Effector memory CD8-positive, alpha-beta T cell (primary cell): ENCODE data around the gene TOP3A.

Source experiments
- ATAC-seq: fragments of 150-1000 bp; cut with Tn5 transposase; replicated peaks from 2 replicates; pipeline ENCODE4 v1.10.0; 2021; ENCODE audit warnings: mild to moderate bottlenecking, moderate library complexity
- DNase-seq, 3 experiments: peaks; one replicate each; pipeline ENCODE4 v3.0.0; 2021
- H3K27ac Mint-ChIP-seq, 2 donors: one replicate each; pipeline ENCODE4 v1.8.0; 2022; ENCODE audit warnings: mild to moderate bottlenecking in 2 of 2, mixed read lengths in 2 of 2, moderate library complexity in 2 of 2
- H3K27me3 Mint-ChIP-seq, 2 donors: one replicate each; pipeline ENCODE4 v1.8.0; 2022; ENCODE audit warnings: mixed read lengths in 2 of 2
- H3K36me3 Mint-ChIP-seq: one replicate; pipeline ENCODE4 v1.8.0; 2022; ENCODE audit warnings: mild to moderate bottlenecking, moderate library complexity, mixed read lengths; ENCODE audit not compliant: insufficient read depth
- H3K4me1 Mint-ChIP-seq, 2 donors: one replicate each; pipeline ENCODE4 v1.8.0; 2022; ENCODE audit warnings: low read depth in 2 of 2, mixed read lengths in 2 of 2
- H3K4me3 Mint-ChIP-seq, 2 donors: one replicate each; pipeline ENCODE4 v1.8.0; 2022; ENCODE audit warnings: mild to moderate bottlenecking in 2 of 2, mixed read lengths in 2 of 2, moderate library complexity in 2 of 2
- H3K9me3 Mint-ChIP-seq, 2 donors: one replicate each; pipeline ENCODE4 v1.8.0; 2022; ENCODE audit warnings: mixed read lengths in 2 of 2

The TOP3A gene

DNA sequence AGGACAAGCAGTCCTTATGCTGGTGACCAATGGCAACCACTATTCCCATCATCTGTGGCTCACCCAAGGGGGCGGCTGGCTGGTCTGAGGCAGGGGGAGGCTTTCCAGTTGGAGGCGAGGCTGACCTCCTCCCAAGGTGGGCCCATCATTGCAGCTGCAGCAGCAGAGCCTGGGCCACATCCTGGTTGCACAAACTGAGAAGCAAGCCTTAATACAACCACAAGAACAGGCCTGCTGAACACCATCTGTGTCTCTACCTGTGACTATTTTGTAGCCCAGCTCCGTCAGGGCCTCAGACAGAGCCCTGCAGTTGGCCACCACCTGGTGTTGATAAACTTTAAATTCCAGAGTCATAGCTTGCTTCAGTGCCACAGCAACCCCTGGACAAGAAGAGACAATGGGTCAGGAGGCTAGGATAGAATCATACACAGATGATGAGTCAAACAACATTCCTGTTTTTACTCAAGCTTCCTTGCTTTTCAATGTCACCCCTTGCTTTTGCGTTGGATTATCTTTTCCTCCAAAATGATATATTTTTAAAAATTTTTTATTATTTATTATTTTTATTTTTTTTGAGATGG, 18.2 kb upstream of the TOP3A start:
- Mint-ChIP-seq H3K4me3 (no peak overlapping the region), H3K27me3 (no peaks in the 10 kb centered on the region), H3K9me3 (no peaks in the 10 kb centered on the region), H3K4me1 (peaks cover 9 to 15% of the 10 kb centered on the region in 2 donors), H3K36me3 (peaks cover 19% of the 10 kb centered on the region), H3K27ac (peak overlapping the region in 1 of 2 donors; percentile 89)
- DNase-seq (no peak), ATAC-seq (no peak)

DNA sequence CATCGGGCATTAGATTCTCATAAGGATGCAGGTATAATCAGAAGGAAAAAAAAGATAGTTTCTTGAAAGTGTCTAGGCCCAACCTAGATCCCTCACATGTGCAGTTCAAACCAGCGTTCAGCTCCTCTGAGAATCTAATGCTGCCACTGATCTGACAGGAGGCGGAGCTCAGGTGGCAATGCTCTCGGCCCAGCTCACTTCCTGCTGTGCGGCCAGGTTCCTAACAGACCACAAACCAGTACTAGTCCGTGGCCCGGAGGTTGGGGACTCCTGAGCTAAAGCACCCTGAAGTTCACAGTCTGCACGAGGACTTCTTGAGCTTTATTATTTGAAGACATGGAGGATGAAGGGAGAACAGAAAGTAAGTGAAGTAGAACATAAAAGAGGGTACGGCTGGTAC, 17.1 kb upstream of the TOP3A start:
- Mint-ChIP-seq H3K27ac (peak overlapping the region; percentile 55 to 89), H3K4me3 (peak overlapping the region; percentile 7 to 59), H3K27me3 (no peaks in the 10 kb centered on the region), H3K9me3 (no peaks in the 10 kb centered on the region), H3K36me3 (peaks cover 25% of the 10 kb centered on the region), H3K4me1 (peaks cover 9 to 15% of the 10 kb centered on the region in 2 donors)
- DNase-seq, result peak in 1 of 3 experiments; percentile 26
- peak; percentile 91 for ATAC-seq

DNA sequence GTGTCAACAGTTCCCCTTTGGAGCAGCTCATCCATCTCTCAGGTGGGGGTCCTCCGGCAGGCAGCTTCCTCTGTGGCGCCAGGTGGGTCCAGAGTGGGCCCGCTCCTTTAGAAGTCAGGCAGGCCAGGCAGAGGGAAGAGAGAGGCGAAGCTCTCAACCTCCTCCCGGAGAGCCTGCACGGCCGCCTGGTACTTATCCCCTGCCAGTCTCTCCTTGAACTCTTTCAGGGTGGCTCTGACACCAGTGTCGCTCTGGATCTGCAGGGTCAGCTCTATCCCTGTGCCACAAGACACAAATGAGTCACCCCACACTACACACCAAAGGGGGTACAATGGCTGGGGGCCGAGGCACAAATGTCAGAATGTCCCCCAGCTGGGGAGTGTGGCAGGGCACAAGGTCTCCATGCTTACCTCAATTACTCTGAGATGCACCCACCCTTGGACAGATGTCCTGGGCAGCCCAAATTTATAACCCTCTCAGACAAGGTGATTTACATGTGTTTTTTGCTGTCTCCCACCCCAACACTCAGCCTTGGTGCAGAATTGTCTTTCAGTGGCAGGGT, 13.9 kb upstream of the TOP3A start:
- peaks cover 42% of the 10 kb centered on the region for H3K36me3 Mint-ChIP-seq
- peaks cover 13 to 20% of the 10 kb centered on the region in 2 donors for H3K4me1 Mint-ChIP-seq
- no peak overlapping the region for H3K27ac Mint-ChIP-seq

DNA sequence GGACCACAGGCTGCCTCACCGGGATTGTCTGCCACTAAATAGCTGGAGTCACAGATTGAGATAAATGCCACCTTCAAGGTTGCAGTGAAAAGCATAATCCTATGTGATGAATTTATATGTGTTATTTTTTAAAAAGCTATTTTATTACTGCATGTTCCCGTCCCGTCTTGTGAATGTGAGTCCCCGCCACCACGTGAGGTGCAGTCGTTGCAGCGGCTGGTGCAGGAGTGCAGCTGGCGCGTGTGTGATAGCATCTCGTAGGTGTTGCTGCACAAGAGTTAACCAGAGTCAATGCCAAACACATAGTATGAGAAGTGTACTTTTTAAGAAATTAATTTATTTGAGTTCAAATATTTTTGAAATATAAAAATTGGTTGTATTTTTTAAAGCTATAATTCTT, 12.8 kb upstream of the TOP3A start:
- peaks cover 50% of the 10 kb centered on the region for H3K36me3 Mint-ChIP-seq
- H3K27ac Mint-ChIP-seq, result no peak overlapping the region
- no peaks in the 10 kb centered on the region for H3K9me3 Mint-ChIP-seq
- DNase-seq (no peak), ATAC-seq (no peak)
- no peak overlapping the region for H3K4me3 Mint-ChIP-seq
- H3K4me1 Mint-ChIP-seq, result peaks cover 16 to 21% of the 10 kb centered on the region in 2 donors
- no peaks in the 10 kb centered on the region for H3K27me3 Mint-ChIP-seq

More for the DNA sequence above, 13.9 kb upstream of the TOP3A start:
- H3K9me3 Mint-ChIP-seq, result no peaks in the 10 kb centered on the region
- ATAC-seq (no peak), DNase-seq (no peak)
- H3K27me3 Mint-ChIP-seq, result no peaks in the 10 kb centered on the region
- no peak overlapping the region for H3K4me3 Mint-ChIP-seq

DNA sequence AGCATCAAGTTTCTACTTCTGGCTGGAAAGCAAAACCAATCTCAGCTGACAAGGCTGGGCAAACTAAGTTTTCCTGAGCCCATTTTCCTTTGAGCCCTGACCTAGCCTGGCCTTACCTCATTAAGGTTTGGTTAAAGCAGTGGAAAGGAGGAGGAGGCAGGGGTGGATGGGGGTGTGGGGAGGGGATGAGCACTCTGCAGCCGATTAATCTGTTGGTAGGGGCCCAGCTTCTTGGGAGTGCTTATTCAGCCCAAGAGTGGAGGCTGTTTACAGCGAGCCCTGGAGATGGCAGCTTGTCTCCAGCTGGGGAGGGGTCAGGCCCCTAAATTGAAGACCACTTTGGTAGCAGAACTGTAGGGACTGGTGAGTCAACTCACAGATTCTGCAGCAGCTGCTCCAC, 12.3 kb upstream of the TOP3A start:
- peaks cover 50% of the 10 kb centered on the region for H3K36me3 Mint-ChIP-seq
- H3K4me1 Mint-ChIP-seq, result peaks cover 13 to 17% of the 10 kb centered on the region in 2 donors
- ATAC-seq (no peak), DNase-seq (no peak)
- no peaks in the 10 kb centered on the region for H3K27me3 Mint-ChIP-seq
- no peak overlapping the region for H3K4me3 Mint-ChIP-seq
- H3K9me3 Mint-ChIP-seq, result no peaks in the 10 kb centered on the region
- no peak overlapping the region for H3K27ac Mint-ChIP-seq

DNA sequence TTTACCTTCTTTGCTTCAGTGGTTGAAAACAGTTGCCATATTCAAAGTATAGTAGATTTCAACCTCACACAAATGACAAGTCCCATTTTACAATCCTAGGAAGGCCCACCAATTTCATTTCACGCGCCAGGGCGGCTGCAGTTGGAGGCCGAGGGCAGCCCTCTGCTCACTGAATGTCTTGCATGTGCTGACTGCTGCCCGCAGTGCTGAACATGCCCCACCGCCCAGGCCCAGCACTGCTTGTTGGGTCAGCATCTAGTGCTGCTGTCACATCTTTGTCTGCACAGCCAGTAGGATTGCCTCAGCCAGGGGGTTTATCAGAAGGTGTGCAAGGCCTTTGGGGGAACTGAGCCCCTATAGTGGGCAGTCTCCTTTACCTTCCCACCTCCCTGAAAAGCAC, 11.8 kb upstream of the TOP3A start:
- ATAC-seq (no peak), DNase-seq (no peak)
- Mint-ChIP-seq H3K27ac (peak overlapping the region in 1 of 2 donors; percentile 31), H3K27me3 (no peaks in the 10 kb centered on the region), H3K4me1 (peaks cover 10 to 12% of the 10 kb centered on the region in 2 donors), H3K4me3 (no peak overlapping the region), H3K9me3 (no peaks in the 10 kb centered on the region), H3K36me3 (peaks cover 50% of the 10 kb centered on the region)

DNA sequence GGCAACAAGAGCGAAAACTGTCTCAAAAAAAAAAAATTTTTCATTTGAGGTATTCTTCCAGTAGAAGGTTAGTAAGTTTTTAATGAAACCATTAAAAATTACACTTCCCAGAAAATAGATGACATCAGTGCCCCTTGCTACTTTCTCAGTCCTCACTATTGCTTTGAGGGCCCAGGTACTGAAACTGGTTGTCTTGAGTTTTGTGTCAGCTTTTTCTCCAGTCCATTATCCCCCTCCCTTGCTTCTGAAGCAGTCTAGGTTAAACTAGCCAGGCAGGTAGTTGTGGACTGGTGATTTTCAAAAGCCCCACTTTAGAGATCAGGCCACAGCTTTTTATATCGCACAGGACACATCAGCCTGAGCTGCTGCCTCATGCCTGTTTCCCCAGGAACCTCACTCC, 11.2 kb upstream of the TOP3A start:
- no peak for ATAC-seq
- no peak overlapping the region for H3K4me3 Mint-ChIP-seq
- H3K27ac Mint-ChIP-seq, result peak overlapping the region in 1 of 2 donors; percentile 31

DNA sequence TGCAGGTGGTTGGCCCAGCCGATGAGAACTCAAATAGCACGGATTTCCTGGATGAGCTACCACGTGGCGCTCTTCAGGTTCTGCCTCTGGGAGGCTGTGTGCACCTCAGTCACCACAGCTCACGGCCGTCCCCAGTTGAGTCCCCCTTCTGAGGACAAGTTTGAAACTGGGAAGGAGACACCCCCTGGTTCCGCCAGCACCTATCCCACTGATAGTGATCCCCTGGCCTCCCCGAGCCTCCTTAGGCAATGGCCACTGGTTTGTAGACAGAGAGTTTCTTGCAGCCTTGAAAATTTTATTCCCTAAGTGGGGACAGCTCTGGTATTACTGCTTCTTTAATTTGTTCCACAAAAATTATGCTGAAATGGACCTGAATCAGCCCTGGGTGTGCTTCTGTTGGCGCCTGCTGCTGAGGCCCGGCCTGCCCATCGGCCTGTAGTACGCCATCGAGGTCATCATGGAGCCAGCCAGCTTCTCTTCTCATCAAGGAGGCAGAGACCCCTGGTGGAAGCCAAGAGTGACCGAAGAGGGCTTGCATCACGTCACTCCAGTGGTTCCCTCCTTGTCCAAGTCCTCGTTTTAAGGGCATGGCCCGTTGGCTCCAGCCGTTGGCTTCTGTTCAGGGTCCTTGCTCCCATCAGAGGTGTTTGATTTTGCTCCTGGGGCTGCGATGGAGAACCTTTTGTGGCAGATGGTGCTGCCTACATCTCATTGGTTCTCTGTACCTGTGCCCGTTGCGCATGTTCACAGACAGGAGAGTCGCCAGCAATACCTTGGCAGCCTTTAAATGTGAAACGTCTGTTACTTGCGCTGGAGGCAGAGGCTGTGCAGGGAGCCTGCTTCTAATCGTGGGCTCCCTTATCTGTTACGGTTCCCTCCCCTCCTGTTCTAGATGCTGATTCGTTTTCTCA, 9.6 kb upstream of the TOP3A start:
- Mint-ChIP-seq H3K9me3 (no peaks in the 10 kb centered on the region), H3K4me3 (no peak overlapping the region), H3K4me1 (peaks cover 24 to 28% of the 10 kb centered on the region in 2 donors), H3K27ac (peak overlapping the region in 1 of 2 donors; percentile 41), H3K27me3 (no peaks in the 10 kb centered on the region), H3K36me3 (peaks cover 45% of the 10 kb centered on the region)
- no peak for DNase-seq
- no peak for ATAC-seq

More for the DNA sequence above, 11.2 kb upstream of the TOP3A start:
- H3K9me3 Mint-ChIP-seq, result no peaks in the 10 kb centered on the region
- no peaks in the 10 kb centered on the region for H3K27me3 Mint-ChIP-seq
- DNase-seq, result no peak
- peaks cover 10 to 11% of the 10 kb centered on the region in 2 donors for H3K4me1 Mint-ChIP-seq
- peaks cover 50% of the 10 kb centered on the region for H3K36me3 Mint-ChIP-seq

DNA sequence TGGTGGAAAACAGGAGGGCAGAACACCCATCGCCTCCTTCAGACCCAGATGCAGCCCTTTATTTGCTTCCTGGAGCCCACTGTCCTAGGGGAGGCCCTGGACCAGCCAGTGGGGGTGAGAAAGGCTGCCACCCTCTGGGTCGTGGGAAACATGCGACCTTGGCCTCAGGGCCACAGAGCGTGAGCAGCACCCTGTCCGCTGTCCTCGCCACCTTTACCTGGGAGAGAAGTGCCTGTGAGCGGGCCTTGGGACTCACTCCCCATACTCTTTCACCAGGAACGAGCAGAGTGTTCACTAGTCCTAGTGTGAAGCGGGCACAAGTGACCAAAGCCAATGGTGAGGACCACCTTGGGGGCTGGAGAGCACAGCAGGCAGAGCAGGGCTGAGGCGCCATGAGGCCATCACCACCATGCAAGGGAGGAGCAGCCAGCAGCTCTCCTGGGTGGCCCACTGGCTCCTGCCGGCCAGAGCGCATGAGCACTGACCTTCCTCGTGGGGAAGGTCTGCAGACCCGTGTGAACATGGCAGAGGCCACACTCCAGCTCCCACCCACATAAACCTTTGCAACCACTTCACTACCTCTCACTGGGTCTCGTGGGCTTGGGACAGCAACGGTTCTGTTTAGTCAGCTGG, 8.8 kb upstream of the TOP3A start:
- peaks cover 39% of the 10 kb centered on the region for H3K36me3 Mint-ChIP-seq
- H3K27ac Mint-ChIP-seq, result peak overlapping the region; percentile 10 to 17
- H3K4me1 Mint-ChIP-seq, result peaks cover 30 to 33% of the 10 kb centered on the region in 2 donors
- H3K4me3 Mint-ChIP-seq, result no peak overlapping the region
- H3K27me3 Mint-ChIP-seq, result no peaks in the 10 kb centered on the region
- no peaks in the 10 kb centered on the region for H3K9me3 Mint-ChIP-seq
- ATAC-seq (no peak), DNase-seq (no peak)

DNA sequence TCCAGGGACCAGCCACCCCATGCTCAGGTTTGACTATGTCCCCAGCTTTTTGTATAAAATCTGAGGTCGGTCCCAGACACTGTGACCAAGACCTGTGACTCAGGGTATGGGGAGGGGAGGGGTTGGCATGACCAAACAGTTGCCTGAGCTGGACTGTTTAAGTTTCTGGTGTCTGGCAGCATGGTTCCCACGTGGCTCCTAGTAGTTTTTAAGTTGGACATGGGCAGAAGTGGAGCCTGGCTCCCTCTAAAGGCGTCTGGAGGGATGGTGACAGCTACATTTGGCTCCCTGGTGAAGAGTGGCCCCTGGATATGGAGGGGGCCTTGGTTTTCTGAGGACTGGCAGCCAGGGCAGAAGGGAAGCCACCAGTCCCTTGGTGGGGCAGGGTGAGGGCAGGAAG, 8.2 kb upstream of the TOP3A start:
- no peak for DNase-seq
- peak overlapping the region in 1 of 2 donors; percentile 10 for H3K27ac Mint-ChIP-seq
- H3K27me3 Mint-ChIP-seq, result no peaks in the 10 kb centered on the region
- H3K9me3 Mint-ChIP-seq, result no peaks in the 10 kb centered on the region
- H3K4me1 Mint-ChIP-seq, result peaks cover 34 to 37% of the 10 kb centered on the region in 2 donors
- H3K4me3 Mint-ChIP-seq, result no peak overlapping the region
- ATAC-seq, result no peak
- peaks cover 44% of the 10 kb centered on the region for H3K36me3 Mint-ChIP-seq

DNA sequence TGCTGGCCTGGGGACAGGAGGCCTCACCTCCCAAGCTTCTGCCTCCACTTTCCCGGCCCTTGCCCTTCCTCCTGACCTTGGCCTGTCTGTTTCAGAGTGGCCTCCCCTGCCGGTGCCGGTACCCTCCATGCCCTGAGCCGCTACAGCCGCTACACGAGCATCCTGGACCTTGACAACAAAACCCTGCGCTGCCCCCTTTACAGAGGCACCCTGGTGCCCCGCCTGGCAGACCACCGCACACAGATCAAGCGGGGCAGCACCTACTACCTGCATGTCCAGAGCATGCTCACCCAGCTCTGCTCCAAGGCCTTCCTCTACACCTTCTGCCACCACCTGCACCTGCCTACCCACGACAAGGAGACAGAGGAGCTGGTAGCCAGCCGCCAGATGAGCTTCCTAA, 7.7 kb upstream of the TOP3A start:
- no peak for ATAC-seq
- Mint-ChIP-seq H3K9me3 (no peaks in the 10 kb centered on the region), H3K36me3 (peaks cover 45% of the 10 kb centered on the region), H3K27ac (peak overlapping the region in 1 of 2 donors; percentile 17), H3K27me3 (no peaks in the 10 kb centered on the region), H3K4me3 (no peak overlapping the region), H3K4me1 (peaks cover 38 to 39% of the 10 kb centered on the region in 2 donors)
- DNase-seq, result no peak

DNA sequence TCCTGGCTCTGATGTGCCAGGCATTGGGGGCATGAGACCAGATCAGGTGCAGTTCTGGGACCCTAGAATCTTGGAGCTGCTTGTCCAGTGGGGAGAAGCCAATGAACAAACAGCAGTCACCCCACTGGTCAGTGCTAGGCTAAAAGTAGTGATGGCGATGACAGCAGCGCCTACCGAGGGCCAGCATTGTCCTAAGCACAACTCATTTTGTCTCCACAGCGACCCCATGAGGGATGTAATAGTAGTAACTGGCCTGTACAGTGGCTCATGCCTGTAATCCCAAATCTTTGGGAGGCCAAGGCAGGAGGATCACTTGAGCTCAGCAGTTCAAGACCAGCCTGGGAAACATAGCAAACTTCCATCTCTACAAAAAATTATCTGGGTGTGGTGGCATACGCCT, 6.5 kb upstream of the TOP3A start:
- Mint-ChIP-seq H3K4me3 (no peak overlapping the region), H3K9me3 (no peaks in the 10 kb centered on the region), H3K27ac (no peak overlapping the region), H3K36me3 (peaks cover 48% of the 10 kb centered on the region), H3K27me3 (no peaks in the 10 kb centered on the region), H3K4me1 (peaks cover 46 to 49% of the 10 kb centered on the region in 2 donors)
- ATAC-seq (no peak), DNase-seq (no peak)

DNA sequence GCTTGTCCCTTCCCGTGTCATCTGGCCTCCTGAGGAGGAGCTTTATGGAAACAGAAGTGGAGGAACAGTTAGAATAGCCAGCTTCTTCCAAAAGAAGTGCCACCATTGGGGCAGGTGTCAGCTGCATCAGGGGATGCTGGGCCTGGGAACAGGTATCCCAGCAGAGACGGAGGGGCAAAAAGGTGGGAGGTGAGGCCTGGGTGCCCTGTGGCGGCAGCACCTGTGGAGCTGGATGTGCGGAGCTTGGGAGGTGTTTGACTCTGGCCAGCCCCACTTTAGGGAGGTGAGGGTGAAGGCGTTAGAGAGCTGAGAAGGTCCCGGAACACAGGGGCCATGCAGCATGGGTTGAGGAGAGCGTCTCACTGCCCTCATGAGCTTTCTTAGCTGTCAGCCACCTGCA, 5.5 kb upstream of the TOP3A start:
- DNase-seq (no peak), ATAC-seq (no peak)
- H3K4me1 Mint-ChIP-seq, result peaks cover 54 to 56% of the 10 kb centered on the region in 2 donors
- no peaks in the 10 kb centered on the region for H3K27me3 Mint-ChIP-seq
- H3K4me3 Mint-ChIP-seq, result no peak overlapping the region
- H3K9me3 Mint-ChIP-seq, result no peaks in the 10 kb centered on the region
- peak overlapping the region; percentile 68 to 74 for H3K27ac Mint-ChIP-seq
- peaks cover 52% of the 10 kb centered on the region for H3K36me3 Mint-ChIP-seq
